H1 (cell line): Measurements from ENCODE around the gene TEX26. TPM values are rescaled to one million over a fixed set of nuclear protein-coding genes. Genes with fewer than 3 reads are reported as not detected.

Source experiments
- CTCF ChIA-PET: fragments of 300-600 bp; sonication (Branson Sonifier 250); formaldehyde crosslinking; loops from one replicate; lab custom pipeline; 2021; ENCODE audit not compliant: partially characterized antibody; lab: Charles Lee
- POLR2A ChIA-PET: fragments of 300-600 bp; sonication (Branson Sonifier 250); formaldehyde crosslinking; loops from one replicate; lab custom pipeline; 2021; ENCODE audit warnings: inconsistent platforms; ENCODE audit not compliant: partially characterized antibody; lab: Charles Lee
- DNase-seq, 2 experiments: peaks; one replicate each; pipeline versions ENCODE4 v3.0.0 to v3.0.0-alpha.2; 2010 to 2022; ENCODE audit warnings: low spot score in 2 of 2, low read depth in 1 of 2, mixed read lengths in 1 of 2
- FAIRE-seq: peaks from 2 replicates; lab custom pipeline; 2011; peaks lifted over from hg19 to GRCh38; lab: Jason Lieb, UNC
- H2AFZ ChIP-seq: 2 replicates; pipeline ENCODE4 v1.8.1; 2012; ENCODE audit warnings: low read length, inconsistent platforms
- H2AK5ac ChIP-seq: 2 replicates; pipeline ENCODE4 v1.6.1; 2013; ENCODE audit warnings: low read depth, low read length
- H2BK120ac ChIP-seq: replicated peaks from 2 replicates; pipeline ENCODE3; 2013; ENCODE audit warnings: low read depth, low read length, inconsistent platforms
- H2BK12ac ChIP-seq: 2 replicates; pipeline ENCODE4 v1.6.1; 2013; ENCODE audit warnings: low read depth, low read length
- H2BK15ac ChIP-seq: 2 replicates; pipeline ENCODE4 v1.6.1; 2013; ENCODE audit warnings: low read length
- H2BK20ac ChIP-seq: 2 replicates; pipeline ENCODE4 v1.6.1; 2013; ENCODE audit warnings: low read length
- H2BK5ac ChIP-seq: 2 replicates; pipeline ENCODE4 v1.6.1; 2013; ENCODE audit warnings: low read depth, low read length
- H3K14ac ChIP-seq: 2 replicates; pipeline ENCODE4 v1.6.1; 2013; ENCODE audit warnings: inconsistent platforms; ENCODE audit not compliant: insufficient read length
- H3K18ac ChIP-seq: 2 replicates; pipeline ENCODE4 v1.6.1; 2013; ENCODE audit warnings: low read length; ENCODE audit errors: extremely low read depth
- H3K23ac ChIP-seq: 2 replicates; pipeline ENCODE4 v1.6.1; 2013; ENCODE audit warnings: inconsistent platforms; ENCODE audit not compliant: insufficient read length
- H3K23me2 ChIP-seq: 2 replicates; pipeline ENCODE4 v1.6.1; 2013; ENCODE audit warnings: low read depth, low read length
- H3K27ac ChIP-seq: 2 replicates; pipeline ENCODE4 v1.6.1; 2011; ENCODE audit warnings: low read depth, low read length, inconsistent platforms
- H3K27me3 ChIP-seq, 4 experiments: replicated peaks in 1 of 4; 1 replicate in 1 of 4; 2 replicates in 3 of 4; pipeline versions ENCODE4 v1.6.1 to v1.8.1; 2011 to 2013; ENCODE audit warnings: low read length in 3 of 4, mild to moderate bottlenecking in 3 of 4, inconsistent platforms in 2 of 4, mixed read lengths in 2 of 4, moderate library complexity in 1 of 4; ENCODE audit not compliant: control insufficient read depth in 3 of 4, insufficient read depth in 3 of 4; ENCODE audit errors: extremely low read depth in 1 of 4
- H3K36me3 ChIP-seq, 4 experiments: 2 replicates each; pipeline versions ENCODE4 v1.6.1 to v1.8.1; 2011 to 2013; ENCODE audit warnings: mild to moderate bottlenecking in 4 of 4, low read length in 3 of 4, moderate library complexity in 2 of 4, control low read depth in 1 of 4, inconsistent platforms in 1 of 4; ENCODE audit not compliant: insufficient read depth in 4 of 4, control insufficient read depth in 2 of 4
- H3K4ac ChIP-seq: replicated peaks from 2 replicates; pipeline ENCODE3; 2013; ENCODE audit warnings: low read length, low read depth, mixed read lengths, inconsistent platforms; ENCODE audit not compliant: insufficient read length
- H3K4me1 ChIP-seq, 4 experiments: replicated peaks in 1 of 4; 1 replicate in 1 of 4; 2 replicates in 3 of 4; pipeline versions ENCODE4 v1.6.1 to v1.8.1; 2011 to 2013; ENCODE audit warnings: low read length in 3 of 4, inconsistent platforms in 2 of 4, mixed read lengths in 1 of 4; ENCODE audit not compliant: insufficient read depth in 4 of 4, control insufficient read depth in 3 of 4
- H3K4me2 ChIP-seq, 2 experiments: 2 replicates each; pipeline versions ENCODE4 v1.6.1 to v1.8.1; 2011 to 2013; ENCODE audit warnings: low read depth in 2 of 2, low read length in 2 of 2, control low read depth in 1 of 2, inconsistent platforms in 1 of 2, mild to moderate bottlenecking in 1 of 2; ENCODE audit not compliant: insufficient read depth in 1 of 2
- H3K4me3 ChIP-seq, 4 experiments: fragments of 200-600, 300-600 bp in 1 of 4; sonication (generic), shearing (Covaris generic), sonication (Bioruptor Twin) in 1 of 4; 2 replicates each; pipeline versions ENCODE4 v1.5.1 to v1.8.1; 2011 to 2016; ENCODE audit warnings: low read length in 4 of 4, low read depth in 3 of 4, control low read depth in 2 of 4, inconsistent platforms in 2 of 4, mild to moderate bottlenecking in 2 of 4, mixed read lengths in 1 of 4, moderate library complexity in 1 of 4; ENCODE audit not compliant: insufficient read depth in 2 of 4; ENCODE audit errors: extremely low read depth in 1 of 4
- H3K56ac ChIP-seq: replicated peaks from 2 replicates; pipeline ENCODE3; 2013; ENCODE audit warnings: low read depth, mild to moderate bottlenecking, mixed read lengths, low read length, inconsistent platforms; ENCODE audit not compliant: insufficient read length
- H3K79me1 ChIP-seq: 2 replicates; pipeline ENCODE4 v1.6.1; 2013; ENCODE audit warnings: low read depth, low read length, control low read depth
- H3K79me2 ChIP-seq, 2 experiments: 2 replicates each; pipeline versions ENCODE4 v1.6.1 to v1.8.1; 2012 to 2013; ENCODE audit warnings: low read length in 2 of 2, mild to moderate bottlenecking in 2 of 2, inconsistent platforms in 1 of 2; ENCODE audit not compliant: insufficient read depth in 2 of 2, control insufficient read depth in 1 of 2
- H3K9ac ChIP-seq, 4 experiments: replicated peaks in 1 of 4; 1 replicate in 1 of 4; 2 replicates in 3 of 4; pipeline versions ENCODE4 v1.6.1 to v1.8.1; 2011 to 2013; ENCODE audit warnings: low read depth in 3 of 4, low read length in 3 of 4, control low read depth in 2 of 4, mild to moderate bottlenecking in 2 of 4, moderate library complexity in 2 of 4, inconsistent platforms in 1 of 4; ENCODE audit errors: extremely low read depth in 1 of 4
- H3K9me3 ChIP-seq, 2 experiments: 2 replicates each; pipeline versions ENCODE4 v1.6.1 to v1.8.1; 2012 to 2013; ENCODE audit warnings: mild to moderate bottlenecking in 2 of 2, moderate library complexity in 2 of 2, control low read depth in 1 of 2, inconsistent platforms in 1 of 2, low read depth in 1 of 2, low read length in 1 of 2, mixed read lengths in 1 of 2; ENCODE audit not compliant: insufficient read depth in 2 of 2
- H4K20me1 ChIP-seq, 2 experiments: replicated peaks in 1 of 2; 2 replicates each; pipeline versions ENCODE3 to v1.8.1; 2011 to 2013; ENCODE audit warnings: inconsistent platforms in 2 of 2, low read length in 2 of 2, mild to moderate bottlenecking in 1 of 2; ENCODE audit not compliant: insufficient read depth in 2 of 2, control insufficient read depth in 1 of 2
- H4K5ac ChIP-seq: 2 replicates; pipeline ENCODE4 v1.6.1; 2013; ENCODE audit warnings: low read length, low read depth, mixed read lengths, inconsistent platforms; ENCODE audit not compliant: insufficient read length
- H4K8ac ChIP-seq: 2 replicates; pipeline ENCODE4 v1.8.0; 2013; ENCODE audit warnings: mild to moderate bottlenecking, moderate library complexity, low read length, inconsistent platforms; ENCODE audit not compliant: insufficient read depth; ENCODE audit errors: extremely low read depth
- H4K91ac ChIP-seq: replicated peaks from 2 replicates; pipeline ENCODE3; 2013; ENCODE audit warnings: low read length, mixed read lengths, inconsistent platforms; ENCODE audit not compliant: insufficient read length
- CEBPB ChIP-seq: IDR thresholded peaks from 2 replicates; pipeline ENCODE4 v1.6.1; 2012; ENCODE audit warnings: low read depth, low read length
- EZH2 ChIP-seq: fragments of 200-600 bp; sonication (generic); IDR thresholded peaks from 2 replicates; pipeline ENCODE4 v1.7.1; 2012; ENCODE audit warnings: low read depth, mild to moderate bottlenecking, moderate library complexity, low read length, inconsistent platforms; ENCODE audit not compliant: severe bottlenecking
- JUN ChIP-seq: IDR thresholded peaks from 2 replicates; pipeline ENCODE4 v1.6.1; 2011; ENCODE audit warnings: low read depth, mild to moderate bottlenecking, improper control_type of control experiment, low read length
- KDM4A ChIP-seq: IDR thresholded peaks from one replicate; pipeline ENCODE4 v1.7.1; 2012; ENCODE audit warnings: low read depth, mild to moderate bottlenecking, moderate library complexity, low read length, inconsistent platforms; ENCODE audit not compliant: severe bottlenecking
- PHF8 ChIP-seq: fragments of 200-600 bp; sonication (generic); conservative IDR thresholded peaks from 2 replicates; pipeline ENCODE4 v1.7.1; 2012; ENCODE audit warnings: low read depth, mild to moderate bottlenecking, inconsistent platforms, low read length, moderate library complexity
- TAF7 ChIP-seq: optimal IDR thresholded peaks from 2 replicates; pipeline ENCODE3; 2011; ENCODE audit warnings: low read depth, mild to moderate bottlenecking, inconsistent platforms, low read length, moderate library complexity, borderline replicate concordance
- WGBS, 2 experiments: shearing (Covaris generic) in 1 of 2; methylation state at CpG; one replicate each; pipeline versions ENCODE4 v1.1.6 to v1.1.7; 2013 to 2015; ENCODE audit warnings: low lambda C conversion rate in 2 of 2, mixed read lengths in 2 of 2, inconsistent platforms in 1 of 2, low coverage in 1 of 2, missing lambda C conversion rate in 1 of 2; ENCODE audit not compliant: insufficient replicate concordance in 2 of 2, insufficient coverage in 1 of 2, insufficient read length in 1 of 2; ENCODE audit errors: extremely low coverage in 1 of 2, missing lambda C conversion rate in 1 of 2; 5-methylcytosine and 5-hydroxymethylcytosine counted together
- polyA plus RNA-seq, 7 experiments: library from polyadenylated mRNA; depleted of rRNA in 3 of 7; stranded (reverse) in 5 of 7; unstranded in 2 of 7; fragments of >200 nt in 5 of 7; fragments of 200-250 nt in 2 of 7; gene quantifications; 1 replicate in 5 of 7; 2 replicates in 1 of 7; 4 replicates in 1 of 7; pipeline versions ENCODE4 v1.2.1 to v1.2.3, GENCODE V29; 2011 to 2013; ENCODE audit warnings: missing spikeins in 2 of 7, mixed read lengths in 2 of 7
- total RNA-seq: library from RNA; stranded (reverse); fragmentation: NEBNext Ultra II Directional; extraction: Animal tissue kit (Norgen Biotek cat#: 25700); gene quantifications from 2 replicates; pipeline ENCODE4 v1.2.1, GENCODE V29; 2021
- TF ChIP-seq, protein P1 (sequence below), 3 experiments: IDR thresholded peaks; 1 replicate in 2 of 3; 2 replicates in 1 of 3; pipeline versions ENCODE4 v1.5.1 to v1.6.1; 2011; ENCODE audit warnings: low read length in 3 of 3, mild to moderate bottlenecking in 3 of 3, inconsistent platforms in 2 of 3, low read depth in 1 of 3, moderate library complexity in 1 of 3; ENCODE audit not compliant: insufficient read depth in 1 of 3; ENCODE audit errors: control extremely low read depth in 1 of 3

TEX26 gene
- total and polyA plus RNA-seq, 2 of the 8 experiments (the other 6 are each of a cell fraction or from before 2014, with no cell fraction given), result not detected

DNA sequence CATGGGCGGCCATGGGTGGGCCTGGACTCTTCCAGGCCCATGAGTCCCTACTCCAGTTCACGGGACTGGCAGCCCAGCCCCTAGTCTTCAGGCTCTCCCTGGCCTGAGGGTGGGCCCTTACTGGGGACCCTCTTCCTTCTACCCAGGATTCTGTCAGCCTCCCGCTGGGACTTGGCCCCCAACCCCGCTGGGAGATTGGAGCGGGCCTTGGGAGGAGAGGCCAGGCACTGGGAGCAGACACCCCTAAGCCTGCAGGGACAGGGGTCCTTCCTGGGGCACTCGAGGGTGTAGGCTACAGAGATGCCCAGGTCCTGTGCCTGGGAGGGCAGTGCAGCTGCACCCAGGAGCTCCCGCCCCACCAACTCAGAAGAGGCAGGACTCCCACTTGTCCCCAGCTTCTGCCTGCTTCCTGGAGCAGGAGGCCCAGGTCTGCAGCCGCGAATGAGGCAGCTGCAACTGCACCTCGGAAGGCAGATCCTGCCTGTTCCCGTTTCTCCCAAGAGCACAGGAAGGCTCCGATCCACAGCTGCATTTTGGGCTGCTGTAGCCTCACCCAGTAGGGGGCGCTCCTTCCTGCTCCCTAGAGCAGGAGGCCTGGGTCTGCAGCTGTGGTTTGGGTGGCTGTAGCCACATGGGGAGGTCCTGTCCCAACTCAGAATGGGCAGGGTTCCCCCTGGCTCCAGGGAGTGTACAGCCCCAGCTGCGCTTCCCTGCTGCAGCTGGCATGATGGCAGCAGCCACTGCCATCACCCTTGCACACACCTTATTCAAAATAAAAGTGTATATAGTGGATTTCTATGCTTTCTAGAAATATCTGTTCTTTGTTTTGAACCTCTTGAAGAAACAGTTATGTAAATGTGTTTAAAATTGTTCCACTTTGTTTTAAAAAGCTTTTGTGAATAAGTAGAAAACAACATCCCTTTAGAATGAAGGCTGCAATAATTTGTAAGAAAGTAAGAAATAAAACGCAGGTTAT, 46.8 kb downstream of the TEX26 start:
- Histone ChIP-seq H3K79me2 (no peaks in the 10 kb centered on the region), H3K27ac (no peak overlapping the region), H3K79me1 (no peaks in the 10 kb centered on the region), H2AFZ (peak overlapping the region; percentile 83; the same call in 1 of the 2 replicates), H3K4me1 (peaks cover 0 to 3% (median 0%) of the 10 kb centered on the region in 4 experiments; a peak in 1 of 7 replicates), H3K9ac (no peak overlapping the region), H3K14ac (no peak overlapping the region), H3K4me2 (0 out of 4 replicates have a peak overlapping the region, but pooled peaks of 1 of the 2 experiments have one; percentile 13), H3K23me2 (no peaks in the 10 kb centered on the region), H3K4me3 (no peak overlapping the region), H3K36me3 (no peaks in the 10 kb centered on the region), H2BK120ac (no peak overlapping the region), H3K18ac (0 out of 2 replicates have a peak overlapping the region, but pooled peaks have one; percentile 11), H2BK5ac (no peak overlapping the region), H3K4ac (no peak overlapping the region), H4K5ac (no peak overlapping the region), H3K23ac (no peak overlapping the region), H4K20me1 (no peaks in the 10 kb centered on the region), H2BK15ac (peak overlapping the region; percentile 16; the same call in 1 of the 2 replicates), H4K8ac (peak overlapping the region; percentile 89), H3K27me3 (no peaks in the 10 kb centered on the region), H3K56ac (no peak overlapping the region), H3K9me3 (no peaks in the 10 kb centered on the region), H4K91ac (no peak overlapping the region), H2AK5ac (no peak overlapping the region), H2BK12ac (no peak overlapping the region), H2BK20ac (no peak overlapping the region)
- ChIA-PET CTCF (interaction anchor here (0.5 to 3.5 kb wide), 38 partner anchors 9 to 804 kb away, joined by 3 to 39 read pairs (median 4); no protein-coding TSS in a partner anchor), POLR2A (interaction anchor here (1.0 to 1.1 kb wide), 2 partner anchors 32 to 64 kb away, joined by 3 to 4 read pairs; no protein-coding TSS in a partner anchor)
- peak; percentile 85 to 92 for DNase-seq
- WGBS, 2 experiments, result 52% methylated on average over 13 of the region's 15 CpGs; no CpG with 5 or more reads in 1 of the 2 experiments
- no peak for FAIRE-seq
- TF ChIP-seq EZH2, result no peak
- TF ChIP-seq PHF8, result no peak
- no peak for TF ChIP-seq JUN
- TF ChIP-seq TAF7, result peak; percentile 20
- no peak for TF ChIP-seq KDM4A
- TF ChIP-seq, protein P1, sequence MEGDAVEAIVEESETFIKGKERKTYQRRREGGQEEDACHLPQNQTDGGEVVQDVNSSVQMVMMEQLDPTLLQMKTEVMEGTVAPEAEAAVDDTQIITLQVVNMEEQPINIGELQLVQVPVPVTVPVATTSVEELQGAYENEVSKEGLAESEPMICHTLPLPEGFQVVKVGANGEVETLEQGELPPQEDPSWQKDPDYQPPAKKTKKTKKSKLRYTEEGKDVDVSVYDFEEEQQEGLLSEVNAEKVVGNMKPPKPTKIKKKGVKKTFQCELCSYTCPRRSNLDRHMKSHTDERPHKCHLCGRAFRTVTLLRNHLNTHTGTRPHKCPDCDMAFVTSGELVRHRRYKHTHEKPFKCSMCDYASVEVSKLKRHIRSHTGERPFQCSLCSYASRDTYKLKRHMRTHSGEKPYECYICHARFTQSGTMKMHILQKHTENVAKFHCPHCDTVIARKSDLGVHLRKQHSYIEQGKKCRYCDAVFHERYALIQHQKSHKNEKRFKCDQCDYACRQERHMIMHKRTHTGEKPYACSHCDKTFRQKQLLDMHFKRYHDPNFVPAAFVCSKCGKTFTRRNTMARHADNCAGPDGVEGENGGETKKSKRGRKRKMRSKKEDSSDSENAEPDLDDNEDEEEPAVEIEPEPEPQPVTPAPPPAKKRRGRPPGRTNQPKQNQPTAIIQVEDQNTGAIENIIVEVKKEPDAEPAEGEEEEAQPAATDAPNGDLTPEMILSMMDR (IDR thresholded peaks at IDR 0.05; ENCODE audit: control extremely low read depth in 1 of 3, insufficient read depth in 1 of 3, low read depth in 1 of 3, low read length in 3 of 3), result peak; percentile 89 to 97 (median 95)
- no peak for TF ChIP-seq CEBPB
